ENCODE measurements around the gene GMCL2. TPM values are rescaled to one million over a fixed set of nuclear protein-coding genes. Genes with fewer than 3 reads are reported as not detected.

GMCL2 gene
- total and polyA plus RNA-seq, 9 of the 15 experiments (the other 6 are each of a cell fraction or from before 2014, with no cell fraction given): 0.04 TPM; not detected in 8

DNA sequence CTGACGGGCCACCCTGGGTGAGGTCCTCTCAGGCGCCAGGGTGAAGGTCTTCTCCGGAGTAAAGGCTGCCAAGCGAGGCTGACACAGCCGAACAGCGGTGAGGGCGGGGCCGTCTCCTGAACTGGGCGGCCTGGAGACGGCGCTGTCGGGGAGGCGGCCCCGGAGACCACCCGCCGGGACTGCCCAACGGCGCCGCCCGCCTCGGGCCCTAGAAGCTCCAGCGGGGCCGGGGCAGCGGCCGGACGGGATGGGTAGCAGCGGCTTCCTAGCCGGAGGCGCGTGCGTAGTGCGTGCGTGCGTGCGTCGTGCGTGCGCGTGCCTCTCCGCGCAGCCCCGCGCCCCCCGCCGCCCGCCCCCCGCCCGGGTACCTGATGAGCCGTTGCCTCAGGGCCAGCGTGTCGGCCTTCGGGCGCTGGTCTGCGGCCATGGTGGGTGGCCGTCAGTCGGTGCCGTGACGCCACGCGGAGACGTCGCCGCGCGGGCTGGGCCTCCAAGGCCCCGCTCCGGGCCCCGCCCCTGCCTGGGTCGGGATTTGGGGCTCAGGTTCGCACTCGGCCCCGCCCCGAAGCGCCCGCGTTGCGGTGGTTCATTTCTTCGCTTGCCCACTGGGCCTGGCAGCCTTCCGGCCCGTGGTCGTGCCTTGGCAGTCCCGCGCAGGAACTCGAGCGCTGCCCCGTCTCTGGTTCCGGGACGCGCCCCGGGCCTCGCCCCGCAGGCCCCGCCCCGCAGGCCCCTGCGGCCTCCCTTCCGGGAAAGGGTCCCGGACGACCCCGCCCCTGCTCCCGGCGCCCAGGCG, 45.2 kb upstream of the GMCL2 start, which contains the start of gene PHYKPL (continued):
- TF ChIP-seq, protein P1, sequence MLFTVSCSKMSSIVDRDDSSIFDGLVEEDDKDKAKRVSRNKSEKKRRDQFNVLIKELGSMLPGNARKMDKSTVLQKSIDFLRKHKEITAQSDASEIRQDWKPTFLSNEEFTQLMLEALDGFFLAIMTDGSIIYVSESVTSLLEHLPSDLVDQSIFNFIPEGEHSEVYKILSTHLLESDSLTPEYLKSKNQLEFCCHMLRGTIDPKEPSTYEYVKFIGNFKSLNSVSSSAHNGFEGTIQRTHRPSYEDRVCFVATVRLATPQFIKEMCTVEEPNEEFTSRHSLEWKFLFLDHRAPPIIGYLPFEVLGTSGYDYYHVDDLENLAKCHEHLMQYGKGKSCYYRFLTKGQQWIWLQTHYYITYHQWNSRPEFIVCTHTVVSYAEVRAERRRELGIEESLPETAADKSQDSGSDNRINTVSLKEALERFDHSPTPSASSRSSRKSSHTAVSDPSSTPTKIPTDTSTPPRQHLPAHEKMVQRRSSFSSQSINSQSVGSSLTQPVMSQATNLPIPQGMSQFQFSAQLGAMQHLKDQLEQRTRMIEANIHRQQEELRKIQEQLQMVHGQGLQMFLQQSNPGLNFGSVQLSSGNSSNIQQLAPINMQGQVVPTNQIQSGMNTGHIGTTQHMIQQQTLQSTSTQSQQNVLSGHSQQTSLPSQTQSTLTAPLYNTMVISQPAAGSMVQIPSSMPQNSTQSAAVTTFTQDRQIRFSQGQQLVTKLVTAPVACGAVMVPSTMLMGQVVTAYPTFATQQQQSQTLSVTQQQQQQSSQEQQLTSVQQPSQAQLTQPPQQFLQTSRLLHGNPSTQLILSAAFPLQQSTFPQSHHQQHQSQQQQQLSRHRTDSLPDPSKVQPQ (CRISPR knock-in tag; IDR thresholded peaks at IDR 0.05; ENCODE audit: borderline replicate concordance): no peak
- no peak for TF ChIP-seq NR4A1 (CRISPR knock-in tag; IDR thresholded peaks at IDR 0.05)
- TF ChIP-seq NR4A1 (tag; IDR thresholded peaks at IDR 0.05): no peak
- no peak for TF ChIP-seq ZC3H11A (IDR thresholded peaks at IDR 0.05; ENCODE audit: low read depth, low read length)
- peak; percentile 33; the same call in 1 of the 2 replicates for TF ChIP-seq ETS1 (conservative IDR thresholded peaks at IDR 0.05; ENCODE audit: control insufficient read depth, low read depth, low read length)
- TF ChIP-seq MCM3 (IDR thresholded peaks at IDR 0.05): no peak
- TF ChIP-seq ETV5 (CRISPR knock-in tag; IDR thresholded peaks at IDR 0.05; ENCODE audit: low read depth): no peak
- TF ChIP-seq HIVEP1 (CRISPR knock-in tag; IDR thresholded peaks at IDR 0.05): no peak
- no peak for TF ChIP-seq ZNF253 (CRISPR knock-in tag; conservative IDR thresholded peaks at IDR 0.05)
- TF ChIP-seq TBP (optimal IDR thresholded peaks at IDR 0.05; ENCODE audit: low read depth, low read length): peak; percentile 42
- no peak for TF ChIP-seq SMARCC2 (IDR thresholded peaks at IDR 0.05; ENCODE audit: low read depth)
- no peak for TF ChIP-seq AFF1 (IDR thresholded peaks at IDR 0.05; ENCODE audit: low read depth in 1 of 2, partially characterized antibody in 2 of 2)
- TF ChIP-seq SRSF3 (IDR thresholded peaks at IDR 0.05; ENCODE audit: insufficient read depth, low read length): no peak
- no peak for TF ChIP-seq MYBL2 (IDR thresholded peaks at IDR 0.05; ENCODE audit: low read depth)
- no peak for TF ChIP-seq MYBL2 (CRISPR knock-in tag; IDR thresholded peaks at IDR 0.05; ENCODE audit: borderline replicate concordance)
- TF ChIP-seq, protein P2, sequence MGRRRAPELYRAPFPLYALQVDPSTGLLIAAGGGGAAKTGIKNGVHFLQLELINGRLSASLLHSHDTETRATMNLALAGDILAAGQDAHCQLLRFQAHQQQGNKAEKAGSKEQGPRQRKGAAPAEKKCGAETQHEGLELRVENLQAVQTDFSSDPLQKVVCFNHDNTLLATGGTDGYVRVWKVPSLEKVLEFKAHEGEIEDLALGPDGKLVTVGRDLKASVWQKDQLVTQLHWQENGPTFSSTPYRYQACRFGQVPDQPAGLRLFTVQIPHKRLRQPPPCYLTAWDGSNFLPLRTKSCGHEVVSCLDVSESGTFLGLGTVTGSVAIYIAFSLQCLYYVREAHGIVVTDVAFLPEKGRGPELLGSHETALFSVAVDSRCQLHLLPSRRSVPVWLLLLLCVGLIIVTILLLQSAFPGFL (CRISPR knock-in tag; IDR thresholded peaks at IDR 0.05): 0 out of 2 replicates have a peak, but pooled peaks have one; percentile 78
- no peak for TF ChIP-seq HLTF (IDR thresholded peaks at IDR 0.05)
- 0 out of 4 replicates have a peak, but pooled peaks of 1 of the 2 experiments have one; percentile 39 for TF ChIP-seq FOXA3 (CRISPR knock-in tag; conservative IDR thresholded peaks at IDR 0.05 in 1 of 2, IDR thresholded peaks at IDR 0.05 in 1 of 2)
- 0 out of 2 replicates have a peak, but pooled peaks have one; percentile 42 for TF ChIP-seq GTF2A2 (tag; IDR thresholded peaks at IDR 0.05)

All from K562 (cell line).